ENCODE measurements around the gene SMIM23. TPM values are rescaled to one million over a fixed set of nuclear protein-coding genes. Genes with fewer than 3 reads are reported as not detected.

SMIM23 gene
- total RNA-seq, 2 experiments from 2014 or later: not detected

Other genes with a start within 250 kb of the SMIM23 start
- 10 to 100 TPM; 60.5 to 61.2 TPM for gene FBXW11, start 220.8 kb downstream of the SMIM23 start, total RNA-seq

All from activated CD8-positive, alpha-beta memory T cell treated with anti-CD3 and anti-CD28 coated beads for 36 hours (primary cell).